HG03060 (cell line): ENCODE measurements around the gene NUTM2E.
"Not testable (repeated sequence)": the region's sequence is repeated elsewhere in the genome, so short reads cannot be mapped to it uniquely, and the experiment has no call there.

Experiments
- ATAC-seq: cut with Tn5 transposase; IDR thresholded peaks from one replicate; pipeline ENCODE4 v1.9.1; 2021; ENCODE audit warnings: low read depth, moderate number of reproducible peaks; ENCODE audit not compliant: unreplicated experiment

Gene NUTM2E

GRCh38 chr10:79862269-79862668, 35.7 kb downstream of the NUTM2E start:
- ATAC-seq, result not testable (repeated sequence)

GRCh38 chr10:79862803-79863202, 36.3 kb downstream of the NUTM2E start:
- not testable (repeated sequence) for ATAC-seq

- ATAC-seq, result not testable (repeated sequence)
Measured at GRCh38 chr10:79866903-79867551, 40.5 kb downstream of the NUTM2E start.

- not testable (repeated sequence) for ATAC-seq
Measured at GRCh38 chr10:79868023-79868422, 41.5 kb downstream of the NUTM2E start.

- ATAC-seq, result not testable (repeated sequence)
Measured at GRCh38 chr10:79869439-79870097, 43.0 kb downstream of the NUTM2E start.

- not testable (repeated sequence) for ATAC-seq
Measured at GRCh38 chr10:79871729-79872128, 45.2 kb downstream of the NUTM2E start.
